Activated naive CD8-positive, alpha-beta T cell treated with anti-CD3 and anti-CD28 coated beads, Interleukin-2, amount 50 U/mL, for 24 hours (primary cell): ENCODE data around the gene ADAMTS17.

Experiments used
- ATAC-seq: fragments of 150-1000 bp; cut with Tn5 transposase; one replicate; pipeline ENCODE4 v1.10.0; 2021
- DNase-seq: peaks from one replicate; pipeline ENCODE4 v3.0.0; 2021
- H3K27ac Mint-ChIP-seq: one replicate; pipeline ENCODE4 v1.8.0; 2021; ENCODE audit warnings: mild to moderate bottlenecking, mixed read lengths
- H3K27me3 Mint-ChIP-seq: one replicate; pipeline ENCODE4 v1.8.0; 2021; ENCODE audit warnings: mixed read lengths
- H3K36me3 Mint-ChIP-seq: one replicate; pipeline ENCODE4 v1.8.0; 2021; ENCODE audit warnings: low read depth, mixed read lengths
- H3K4me1 Mint-ChIP-seq: one replicate; pipeline ENCODE4 v1.8.0; 2021; ENCODE audit warnings: mixed read lengths
- H3K4me3 Mint-ChIP-seq: one replicate; pipeline ENCODE4 v1.8.0; 2021; ENCODE audit warnings: mild to moderate bottlenecking, moderate library complexity, mixed read lengths
- H3K9me3 Mint-ChIP-seq: one replicate; pipeline ENCODE4 v1.8.0; 2021; ENCODE audit warnings: mixed read lengths

ADAMTS17 gene

DNA sequence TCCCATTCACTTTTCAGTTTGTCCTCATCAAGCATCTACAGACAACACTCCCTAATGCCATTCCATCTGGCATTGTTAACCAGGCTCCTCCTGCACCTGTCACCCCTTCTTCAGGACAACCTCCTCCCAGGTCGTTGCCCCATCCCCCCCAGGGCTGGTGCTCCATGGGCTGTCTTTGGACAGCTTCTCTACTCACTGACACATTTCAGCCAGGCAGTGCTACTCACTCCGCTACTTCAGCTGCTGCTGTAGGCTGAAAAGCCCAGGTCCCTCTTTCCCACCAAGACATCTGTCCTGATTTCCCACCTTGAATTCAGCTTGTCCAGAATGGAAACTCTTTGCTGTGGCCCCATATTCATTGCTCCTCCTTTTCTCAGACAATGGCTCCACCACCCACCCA is 61.9 kb downstream of the ADAMTS17 start:
- DNase-seq, result no peak
- ATAC-seq, result no peak
- H3K27ac Mint-ChIP-seq, result no peak overlapping the region
- H3K4me1 Mint-ChIP-seq, result no peaks in the 10 kb centered on the region
- peaks cover 6% of the 10 kb centered on the region for H3K9me3 Mint-ChIP-seq
- H3K36me3 Mint-ChIP-seq, result peaks cover 2% of the 10 kb centered on the region
- no peak overlapping the region for H3K4me3 Mint-ChIP-seq
- H3K27me3 Mint-ChIP-seq, result no peaks in the 10 kb centered on the region

DNA sequence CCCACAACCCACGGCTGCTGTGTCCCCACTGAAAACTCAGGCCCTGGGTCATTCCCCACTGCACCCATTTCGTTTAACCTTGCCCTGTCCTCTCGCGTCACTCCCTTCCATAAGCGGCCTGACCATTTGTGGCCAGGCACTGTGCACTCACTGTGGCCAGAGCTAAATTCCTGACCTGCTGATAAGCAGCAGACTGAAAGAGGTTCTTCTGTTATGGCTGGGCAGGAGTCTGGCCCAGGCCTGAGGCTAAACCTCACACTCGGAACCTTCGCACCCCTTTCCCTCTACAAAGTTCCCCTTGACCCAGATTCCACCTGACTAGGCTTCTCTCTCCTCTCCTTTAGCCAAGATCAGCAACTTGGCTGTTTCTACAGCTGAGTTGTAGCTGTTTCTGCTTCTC is 62.3 kb downstream of the ADAMTS17 start:
- no peak overlapping the region for H3K4me3 Mint-ChIP-seq
- DNase-seq, result no peak
- H3K9me3 Mint-ChIP-seq, result peaks cover 10% of the 10 kb centered on the region
- ATAC-seq, result no peak
- H3K36me3 Mint-ChIP-seq, result peaks cover 3% of the 10 kb centered on the region
- no peaks in the 10 kb centered on the region for H3K4me1 Mint-ChIP-seq
- no peaks in the 10 kb centered on the region for H3K27me3 Mint-ChIP-seq
- no peak overlapping the region for H3K27ac Mint-ChIP-seq

DNA sequence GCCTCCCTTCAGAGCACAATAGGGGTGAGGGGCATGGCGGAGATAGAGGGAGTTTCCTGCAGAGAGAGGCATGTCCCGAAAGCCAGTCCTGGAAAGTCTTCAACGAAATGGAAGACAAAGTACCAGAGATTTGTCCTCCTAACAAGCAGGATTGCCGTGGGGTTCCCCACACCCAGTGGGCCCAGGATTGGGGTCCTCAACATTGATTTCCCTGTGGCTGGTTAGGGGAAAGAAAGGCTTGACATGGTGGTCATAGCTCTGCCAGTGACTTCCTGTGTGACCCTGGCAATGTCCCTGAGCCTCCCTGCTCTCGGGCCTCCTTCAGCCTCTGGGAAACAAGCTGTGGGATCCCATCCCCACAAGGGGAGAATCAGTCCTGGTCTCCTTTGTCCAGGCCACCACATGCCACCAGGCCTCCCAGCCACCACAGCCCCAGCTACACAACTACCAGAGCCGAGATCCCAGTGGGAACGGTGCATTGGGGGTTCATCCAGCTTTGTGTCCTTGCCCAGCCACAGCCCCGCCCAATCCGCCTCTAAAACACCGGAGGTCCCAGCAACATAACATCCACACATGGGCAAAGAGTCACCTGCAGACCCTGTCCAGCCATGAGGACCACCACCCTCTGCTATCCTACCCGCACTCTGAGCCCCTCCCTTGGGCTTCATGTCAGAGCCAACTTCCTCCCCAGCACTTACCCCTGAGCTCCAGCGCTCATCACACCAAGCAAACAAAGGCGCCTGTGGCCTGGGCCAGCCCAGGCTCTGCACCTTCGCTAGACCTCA is 63.0 kb downstream of the ADAMTS17 start:
- Mint-ChIP-seq H3K27me3 (no peaks in the 10 kb centered on the region), H3K27ac (no peak overlapping the region), H3K4me3 (no peak overlapping the region), H3K36me3 (peaks cover 6% of the 10 kb centered on the region), H3K9me3 (peaks cover 16% of the 10 kb centered on the region), H3K4me1 (no peaks in the 10 kb centered on the region)
- DNase-seq (no peak), ATAC-seq (peak; percentile 24)

DNA sequence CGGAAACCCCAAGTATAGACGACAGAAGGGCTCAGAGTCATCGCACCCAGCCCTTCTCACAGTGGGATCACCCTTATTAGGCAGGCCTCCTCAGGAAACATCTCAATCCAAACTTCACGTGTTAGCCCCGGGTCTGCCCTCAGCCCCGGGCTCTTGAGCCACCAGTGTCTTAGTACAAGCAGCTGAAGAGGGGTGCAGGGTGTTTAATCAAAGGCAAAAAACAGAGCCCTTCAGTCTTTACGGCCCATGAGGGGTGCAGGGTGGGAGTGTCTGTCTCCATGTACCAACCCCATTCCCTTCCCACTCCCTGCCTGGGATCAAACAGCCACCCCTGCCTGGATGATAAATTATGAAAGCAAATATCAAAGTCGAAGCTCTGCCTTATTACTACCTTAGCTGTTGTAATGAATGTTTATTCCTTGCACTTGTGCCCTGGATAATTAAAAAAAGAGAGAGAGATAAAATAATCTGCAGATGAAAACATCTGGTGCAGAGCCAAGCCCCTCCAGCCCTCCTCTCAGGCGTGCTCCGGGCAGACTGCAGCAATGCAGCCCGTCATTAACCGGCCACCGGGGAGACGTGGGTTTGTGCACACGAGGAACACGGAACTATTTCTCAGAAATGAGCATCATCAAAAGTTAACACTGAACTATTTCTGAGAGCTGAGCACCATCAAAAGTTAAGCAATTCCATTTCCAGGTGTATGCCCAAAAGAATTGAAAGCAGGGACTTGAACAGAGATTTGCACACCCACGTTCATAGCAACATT is 64.5 kb downstream of the ADAMTS17 start:
- DNase-seq (no peak), ATAC-seq (no peak)
- no peak overlapping the region for H3K4me3 Mint-ChIP-seq
- H3K9me3 Mint-ChIP-seq, result peaks cover 31% of the 10 kb centered on the region
- no peak overlapping the region for H3K27ac Mint-ChIP-seq
- peaks cover 21% of the 10 kb centered on the region for H3K36me3 Mint-ChIP-seq
- H3K27me3 Mint-ChIP-seq, result no peaks in the 10 kb centered on the region
- no peaks in the 10 kb centered on the region for H3K4me1 Mint-ChIP-seq

DNA sequence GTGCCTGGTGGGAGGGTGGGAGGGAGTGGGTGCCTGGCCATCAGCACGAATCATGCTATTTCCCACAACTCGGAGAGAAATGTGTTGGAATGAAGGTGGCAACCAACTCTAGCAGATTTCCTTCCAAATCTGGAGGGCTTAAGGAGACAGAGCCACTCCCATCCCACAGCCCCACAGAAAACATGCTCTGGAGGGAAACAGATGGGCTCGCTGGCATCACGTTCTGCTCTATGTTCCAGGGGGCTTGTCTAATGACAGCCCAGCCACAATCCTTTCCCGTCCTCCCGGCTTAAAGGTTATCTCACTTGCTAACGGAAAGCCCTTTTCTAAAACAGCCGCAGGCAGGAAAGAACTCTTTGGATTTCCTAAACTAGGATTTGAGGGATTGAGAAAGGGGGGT is 65.3 kb downstream of the ADAMTS17 start:
- no peak for ATAC-seq
- H3K27ac Mint-ChIP-seq, result no peak overlapping the region
- peaks cover 38% of the 10 kb centered on the region for H3K9me3 Mint-ChIP-seq
- H3K4me3 Mint-ChIP-seq, result no peak overlapping the region
- DNase-seq, result no peak
- H3K27me3 Mint-ChIP-seq, result no peaks in the 10 kb centered on the region
- H3K36me3 Mint-ChIP-seq, result peaks cover 27% of the 10 kb centered on the region
- H3K4me1 Mint-ChIP-seq, result no peaks in the 10 kb centered on the region

DNA sequence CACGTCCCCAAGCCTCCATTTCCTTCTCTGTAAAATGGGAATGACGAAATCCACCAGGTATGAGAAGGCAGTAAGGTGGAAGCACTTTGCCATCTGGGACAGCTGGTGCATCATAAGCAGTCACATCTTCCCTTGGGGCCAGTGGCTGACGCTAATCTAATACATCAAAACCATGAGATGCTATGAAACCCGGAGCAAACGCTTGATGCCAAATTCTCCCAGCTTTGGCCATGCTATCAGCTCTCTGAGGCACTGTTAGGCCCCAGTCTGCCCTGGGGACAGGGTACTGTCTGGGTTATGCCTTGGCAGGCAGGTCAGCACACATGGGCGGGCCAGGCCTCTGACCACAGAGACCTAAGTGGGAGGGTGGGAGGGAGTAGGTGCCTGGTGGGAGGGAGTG is 66.1 kb downstream of the ADAMTS17 start:
- no peak overlapping the region for H3K4me3 Mint-ChIP-seq
- H3K4me1 Mint-ChIP-seq, result no peaks in the 10 kb centered on the region
- H3K9me3 Mint-ChIP-seq, result peaks cover 45% of the 10 kb centered on the region
- no peak for ATAC-seq
- no peak for DNase-seq
- no peak overlapping the region for H3K27ac Mint-ChIP-seq
- H3K36me3 Mint-ChIP-seq, result peaks cover 27% of the 10 kb centered on the region
- no peaks in the 10 kb centered on the region for H3K27me3 Mint-ChIP-seq

DNA sequence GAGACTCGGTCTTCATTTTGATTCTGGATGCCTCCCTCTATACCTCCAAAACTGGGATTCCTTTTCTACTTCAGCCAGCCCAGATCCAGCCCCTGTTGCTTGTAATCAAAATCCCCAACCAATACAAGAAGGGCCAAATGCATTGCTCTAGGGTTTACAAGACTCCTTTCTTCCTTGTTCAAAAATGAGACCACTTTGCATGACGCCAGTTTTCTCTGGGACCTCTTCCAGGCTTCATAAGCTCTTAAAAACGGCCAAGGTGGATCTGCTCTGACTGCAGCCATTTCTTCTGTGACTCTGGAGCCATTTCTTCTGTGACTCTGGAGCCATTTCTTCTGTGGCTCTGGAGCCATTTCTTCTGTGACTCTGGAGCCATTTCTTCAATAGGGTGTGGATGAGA is 71.9 kb downstream of the ADAMTS17 start:
- H3K27ac Mint-ChIP-seq, result no peak overlapping the region
- no peaks in the 10 kb centered on the region for H3K27me3 Mint-ChIP-seq
- DNase-seq (no peak), ATAC-seq (no peak)
- H3K36me3 Mint-ChIP-seq, result peaks cover 25% of the 10 kb centered on the region
- no peaks in the 10 kb centered on the region for H3K4me1 Mint-ChIP-seq
- no peak overlapping the region for H3K4me3 Mint-ChIP-seq
- peaks cover 44% of the 10 kb centered on the region for H3K9me3 Mint-ChIP-seq

DNA sequence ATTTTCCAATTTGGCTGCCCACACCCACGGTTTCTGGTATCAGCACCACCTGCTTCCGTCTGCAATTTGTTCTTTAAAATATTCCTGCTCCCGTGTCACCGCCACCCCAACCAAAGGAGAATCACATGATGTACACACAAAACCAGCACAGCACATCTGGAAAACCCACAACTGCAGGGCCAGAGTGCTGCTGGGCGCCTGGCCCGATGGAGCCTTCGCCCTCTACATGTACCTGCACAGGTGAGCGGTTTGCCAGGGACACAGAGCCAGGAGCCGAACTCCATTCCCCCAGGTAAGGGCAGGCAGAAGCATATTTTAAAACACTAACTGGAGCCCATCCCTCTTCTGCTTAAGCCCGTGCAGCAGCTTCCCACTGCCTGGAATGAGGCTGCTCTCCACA is 75.6 kb downstream of the ADAMTS17 start:
- no peak overlapping the region for H3K4me3 Mint-ChIP-seq
- DNase-seq, result no peak

DNA sequence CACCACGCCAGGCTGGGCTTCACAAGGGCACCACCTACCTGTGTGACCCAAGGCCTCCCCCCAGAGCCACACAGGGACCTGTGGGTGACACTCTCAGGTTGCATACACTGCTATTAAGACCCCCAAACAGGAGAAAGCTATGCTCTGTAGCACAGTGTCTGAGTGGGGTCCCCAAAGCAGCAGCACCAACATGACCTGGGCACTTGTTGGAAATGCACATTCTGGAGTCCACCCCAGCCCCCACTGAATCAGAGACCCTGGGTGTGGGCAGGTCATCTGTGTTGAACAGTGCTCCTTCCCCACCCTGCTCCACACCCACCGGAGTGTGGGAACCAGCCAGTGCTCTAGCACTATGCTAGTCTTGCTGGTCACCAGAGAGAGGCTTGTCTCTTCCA is 76.1 kb downstream of the ADAMTS17 start:
- Mint-ChIP-seq H3K27me3 (no peaks in the 10 kb centered on the region), H3K36me3 (peaks cover 1% of the 10 kb centered on the region), H3K9me3 (peaks cover 5% of the 10 kb centered on the region), H3K4me1 (no peaks in the 10 kb centered on the region), H3K4me3 (no peak overlapping the region), H3K27ac (no peak overlapping the region)
- DNase-seq, result no peak
- ATAC-seq, result no peak

More for the DNA sequence above, 75.6 kb downstream of the ADAMTS17 start:
- Mint-ChIP-seq H3K27me3 (no peaks in the 10 kb centered on the region), H3K27ac (no peak overlapping the region), H3K4me1 (no peaks in the 10 kb centered on the region), H3K36me3 (peaks cover 1% of the 10 kb centered on the region), H3K9me3 (peaks cover 10% of the 10 kb centered on the region)
- ATAC-seq, result no peak

DNA sequence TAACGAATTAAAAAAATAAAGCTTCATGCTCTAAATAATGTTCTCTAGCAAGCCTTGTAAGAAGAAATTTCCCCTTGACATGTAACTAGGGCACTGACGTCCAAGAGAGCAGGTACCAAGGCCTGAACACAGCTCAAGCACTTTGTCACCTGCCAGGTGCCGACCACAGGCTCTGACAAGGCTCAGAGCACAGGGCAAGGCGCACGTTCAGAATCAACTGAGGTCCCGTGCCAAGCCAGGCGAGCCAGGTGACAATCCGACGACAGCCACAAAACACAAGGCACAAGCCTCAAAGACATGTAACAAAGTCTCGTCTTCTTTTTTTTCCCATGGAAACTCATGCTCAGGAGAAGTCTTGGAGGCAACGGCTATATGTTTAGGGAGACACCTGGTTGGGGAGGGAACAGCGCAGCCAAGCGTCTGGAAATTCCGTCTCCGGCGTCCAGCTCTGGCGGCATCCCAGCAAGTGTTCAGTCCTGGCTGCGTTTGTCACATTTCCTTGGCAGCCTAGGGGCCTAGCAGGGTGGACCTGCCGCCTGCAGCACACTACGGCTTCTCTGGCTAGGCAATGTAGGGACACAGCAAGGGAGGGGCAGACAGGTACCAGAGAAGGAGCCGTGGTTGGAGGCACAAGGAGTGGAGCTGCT is 76.7 kb downstream of the ADAMTS17 start:
- ATAC-seq, result no peak
- Mint-ChIP-seq H3K4me1 (no peaks in the 10 kb centered on the region), H3K9me3 (peaks cover 5% of the 10 kb centered on the region), H3K4me3 (no peak overlapping the region), H3K36me3 (peaks cover 1% of the 10 kb centered on the region), H3K27ac (no peak overlapping the region), H3K27me3 (no peaks in the 10 kb centered on the region)
- no peak for DNase-seq

DNA sequence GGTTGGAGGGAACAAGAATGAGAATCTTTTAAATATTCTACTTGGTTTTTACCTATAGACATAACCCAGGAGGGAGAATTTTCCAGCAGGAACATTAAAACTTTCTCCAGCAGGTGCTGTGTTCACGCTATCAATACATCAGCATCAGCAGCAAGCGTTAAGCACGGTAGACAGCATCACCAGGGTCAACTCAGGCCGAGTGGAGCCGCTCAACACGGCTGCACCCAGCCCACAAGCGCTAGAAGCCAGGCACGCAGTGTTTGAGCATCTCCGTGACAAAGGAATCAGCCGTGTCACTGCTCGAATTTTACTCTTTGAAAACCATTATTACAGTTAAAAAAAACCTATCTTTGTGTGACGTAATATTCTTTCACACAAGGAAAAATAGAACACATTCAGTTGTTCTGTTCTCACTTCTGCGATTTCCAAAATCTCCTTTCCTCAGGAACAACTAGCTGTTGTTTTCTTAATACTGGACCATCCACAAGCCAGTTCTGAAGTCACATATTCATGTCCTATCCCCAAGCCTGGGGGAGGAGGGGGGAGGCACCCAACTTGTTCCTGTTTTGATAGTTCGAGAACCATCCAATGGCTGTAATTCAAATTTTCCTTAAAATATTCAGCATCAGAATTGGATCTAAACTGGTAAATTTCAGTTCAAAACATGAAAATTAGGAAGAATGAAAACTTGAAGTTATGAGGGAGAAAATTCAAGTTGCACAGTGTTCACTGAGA is 77.9 kb downstream of the ADAMTS17 start:
- Mint-ChIP-seq H3K4me3 (no peak overlapping the region), H3K27me3 (no peaks in the 10 kb centered on the region), H3K36me3 (peaks cover 1% of the 10 kb centered on the region), H3K9me3 (no peaks in the 10 kb centered on the region), H3K27ac (no peak overlapping the region), H3K4me1 (no peaks in the 10 kb centered on the region)
- ATAC-seq (no peak), DNase-seq (no peak)

DNA sequence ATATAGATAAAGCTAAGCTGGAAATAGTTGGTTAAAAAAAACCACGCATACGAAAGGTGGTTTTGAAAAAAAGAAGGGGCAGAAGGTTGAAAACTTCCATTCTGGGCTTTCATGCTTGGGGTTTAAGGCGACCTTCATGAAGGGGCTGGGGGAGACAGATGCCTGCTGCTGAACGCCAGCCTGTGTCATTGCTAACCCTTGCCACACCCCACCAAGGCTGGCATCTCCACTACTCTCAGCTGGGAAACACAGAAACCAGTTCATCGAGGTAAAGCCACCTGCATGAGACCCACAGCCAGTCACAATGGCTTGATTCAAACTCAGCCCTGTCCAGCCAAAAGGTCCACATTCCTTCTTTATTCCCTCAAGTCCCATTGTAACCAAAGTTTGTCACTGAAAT is 78.7 kb downstream of the ADAMTS17 start:
- DNase-seq (no peak), ATAC-seq (no peak)
- Mint-ChIP-seq H3K27me3 (no peaks in the 10 kb centered on the region), H3K27ac (no peak overlapping the region), H3K36me3 (peaks cover 7% of the 10 kb centered on the region), H3K4me1 (no peaks in the 10 kb centered on the region), H3K4me3 (no peak overlapping the region), H3K9me3 (peaks cover 4% of the 10 kb centered on the region)

DNA sequence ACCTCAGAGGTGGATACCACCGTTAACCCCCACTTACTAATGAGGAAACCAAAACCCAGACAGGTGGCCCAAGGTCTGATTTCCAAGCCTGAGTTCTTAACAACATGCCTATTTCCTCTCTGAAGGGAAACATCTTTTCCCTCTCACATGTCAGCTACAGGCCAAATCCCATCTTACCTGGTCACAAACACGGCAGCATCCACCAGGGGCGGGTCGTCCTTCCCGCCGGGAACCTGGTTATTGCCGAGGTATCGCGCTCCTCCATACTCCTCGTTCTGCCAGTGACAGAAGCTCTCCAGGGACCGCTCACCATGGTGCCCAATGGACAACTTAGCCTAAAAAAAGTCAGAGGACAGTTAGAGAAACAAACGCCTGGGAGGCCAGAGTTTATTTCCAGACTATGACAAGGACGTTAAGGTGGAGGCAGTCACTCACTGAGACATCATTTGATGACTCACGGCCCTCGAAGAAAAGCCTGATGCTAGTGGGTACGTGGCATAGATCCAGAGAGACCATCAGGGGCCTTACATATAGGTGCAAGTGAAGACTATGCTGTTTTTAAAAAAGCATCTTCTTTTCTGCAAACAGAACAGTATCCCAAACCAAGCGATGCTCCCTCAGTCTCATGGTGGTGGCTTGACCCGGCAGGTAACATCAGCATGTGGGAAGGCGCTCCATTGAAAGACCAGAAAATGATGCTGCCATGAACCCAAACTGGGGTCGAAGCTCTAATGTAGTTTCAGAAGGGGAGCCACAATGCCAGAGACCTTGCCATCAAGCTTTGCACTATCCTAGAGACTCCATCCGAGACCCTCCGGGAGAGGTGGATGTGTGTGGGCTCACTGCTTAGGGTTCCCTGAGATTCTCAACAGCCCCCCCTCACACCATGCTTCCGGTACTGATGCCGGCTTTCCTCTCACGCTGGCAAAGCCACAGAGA is 80.2 kb downstream of the ADAMTS17 start:
- ATAC-seq, result no peak

More for the DNA sequence above, 80.2 kb downstream of the ADAMTS17 start:
- H3K4me1 Mint-ChIP-seq, result no peaks in the 10 kb centered on the region
- peaks cover 4% of the 10 kb centered on the region for H3K9me3 Mint-ChIP-seq
- DNase-seq, result no peak
- H3K4me3 Mint-ChIP-seq, result no peak overlapping the region
- no peak overlapping the region for H3K27ac Mint-ChIP-seq
- no peaks in the 10 kb centered on the region for H3K27me3 Mint-ChIP-seq
- H3K36me3 Mint-ChIP-seq, result peaks cover 11% of the 10 kb centered on the region
